Measurements from ENCODE around the gene ST6GALNAC4.

Gene ST6GALNAC4

GRCh38 chr9:127886401-127886972 lies 30.4 kb downstream of the ST6GALNAC4 start:
- H3K36me3 ChIP-seq (ENCODE audit: low read depth): peaks cover 36% of the 10 kb centered on the region
- H3K27me3 ChIP-seq (ENCODE audit: insufficient read depth, poor library complexity, severe bottlenecking): no peaks in the 10 kb centered on the region
- DNase-seq (ENCODE audit: low spot score) (peak; percentile 56), ATAC-seq (ENCODE audit: low read depth) (0 out of 3 replicates have a peak, but pooled peaks have one; percentile 22)
- no peaks in the 10 kb centered on the region for H3K4me1 ChIP-seq (ENCODE audit: insufficient read depth, poor library complexity, severe bottlenecking)
- H3K4me3 ChIP-seq (ENCODE audit: severe bottlenecking): no peak overlapping the region
- no peak for TF ChIP-seq CTCF (IDR thresholded peaks at IDR 0.05; ENCODE audit: poor library complexity, severe bottlenecking)
- H3K27ac ChIP-seq (ENCODE audit: poor library complexity, severe bottlenecking): no peak overlapping the region
- H3K9me3 ChIP-seq (ENCODE audit: severe bottlenecking): no peaks in the 10 kb centered on the region

GRCh38 chr9:127885508-127886281 lies 31.1 kb downstream of the ST6GALNAC4 start:
- ATAC-seq (ENCODE audit: low read depth) (no peak), DNase-seq (ENCODE audit: low spot score) (no peak)
- no peak for TF ChIP-seq CTCF (IDR thresholded peaks at IDR 0.05; ENCODE audit: poor library complexity, severe bottlenecking)
- Histone ChIP-seq H3K4me1 (ENCODE audit: insufficient read depth, poor library complexity, severe bottlenecking) (no peaks in the 10 kb centered on the region), H3K27ac (ENCODE audit: poor library complexity, severe bottlenecking) (no peak overlapping the region), H3K9me3 (ENCODE audit: severe bottlenecking) (no peaks in the 10 kb centered on the region), H3K27me3 (ENCODE audit: insufficient read depth, poor library complexity, severe bottlenecking) (no peaks in the 10 kb centered on the region), H3K36me3 (ENCODE audit: low read depth) (peaks cover 29% of the 10 kb centered on the region), H3K4me3 (ENCODE audit: severe bottlenecking) (no peak overlapping the region)

- Histone ChIP-seq H3K4me1 (ENCODE audit: insufficient read depth, poor library complexity, severe bottlenecking) (no peaks in the 10 kb centered on the region), H3K9me3 (ENCODE audit: severe bottlenecking) (no peaks in the 10 kb centered on the region), H3K27me3 (ENCODE audit: insufficient read depth, poor library complexity, severe bottlenecking) (no peaks in the 10 kb centered on the region), H3K27ac (ENCODE audit: poor library complexity, severe bottlenecking) (no peak overlapping the region), H3K36me3 (ENCODE audit: low read depth) (peaks cover 22% of the 10 kb centered on the region), H3K4me3 (ENCODE audit: severe bottlenecking) (no peak overlapping the region)
- no peak for TF ChIP-seq CTCF (IDR thresholded peaks at IDR 0.05; ENCODE audit: poor library complexity, severe bottlenecking)
- ATAC-seq (ENCODE audit: low read depth) (no peak), DNase-seq (ENCODE audit: low spot score) (no peak)
Measured at GRCh38 chr9:127884976-127885490, 31.8 kb downstream of the ST6GALNAC4 start.

GRCh38 chr9:127884427-127884911 lies 32.4 kb downstream of the ST6GALNAC4 start:
- DNase-seq (ENCODE audit: low spot score): peak; percentile 55
- H3K27ac ChIP-seq (ENCODE audit: poor library complexity, severe bottlenecking): no peak overlapping the region
- ATAC-seq (ENCODE audit: low read depth): peak; percentile 26; the same call in 1 of the 3 replicates
- no peak overlapping the region for H3K4me3 ChIP-seq (ENCODE audit: severe bottlenecking)
- no peaks in the 10 kb centered on the region for H3K9me3 ChIP-seq (ENCODE audit: severe bottlenecking)
- no peak for TF ChIP-seq CTCF (IDR thresholded peaks at IDR 0.05; ENCODE audit: poor library complexity, severe bottlenecking)
- H3K36me3 ChIP-seq (ENCODE audit: low read depth): peaks cover 17% of the 10 kb centered on the region
- H3K27me3 ChIP-seq (ENCODE audit: insufficient read depth, poor library complexity, severe bottlenecking): no peaks in the 10 kb centered on the region
- no peaks in the 10 kb centered on the region for H3K4me1 ChIP-seq (ENCODE audit: insufficient read depth, poor library complexity, severe bottlenecking)

Measured in RWPE2 (cell line).